GM21367 (cell line): ENCODE results near the gene IPO11.
"Not testable (repeated sequence)": the region's sequence is repeated elsewhere in the genome, so short reads cannot be mapped to it uniquely, and the experiment has no call there.

ENCODE experiments used
- ATAC-seq: cut with Tn5 transposase; IDR thresholded peaks from one replicate; pipeline ENCODE4 v1.9.1; 2021; ENCODE audit not compliant: unreplicated experiment

Gene IPO11

GRCh38 chr5:62594364-62594984 is 181.9 kb downstream of the IPO11 start:
- no peak for ATAC-seq

- ATAC-seq: no peak
Measured at GRCh38 chr5:62596096-62596495, 183.5 kb downstream of the IPO11 start.

DNA sequence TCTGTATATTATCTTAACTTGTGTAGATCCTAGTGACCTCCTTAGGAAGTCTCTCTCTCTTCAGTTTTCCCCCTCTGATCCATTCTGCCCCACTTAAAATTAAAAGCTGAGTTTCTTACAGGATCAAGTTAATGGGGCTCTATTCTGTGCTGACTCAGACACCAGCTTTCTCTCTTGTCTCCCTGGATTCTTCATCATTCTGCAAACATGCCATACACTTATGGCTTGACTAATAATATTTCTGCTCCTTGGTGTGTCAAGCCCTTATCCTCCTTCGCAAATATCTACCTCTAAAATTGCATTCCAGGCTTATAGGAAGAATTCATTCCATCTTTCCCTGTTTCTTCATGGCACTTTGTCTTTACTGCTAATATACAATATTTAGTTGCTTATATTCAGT is 184.1 kb downstream of the IPO11 start:
- ATAC-seq: no peak

DNA sequence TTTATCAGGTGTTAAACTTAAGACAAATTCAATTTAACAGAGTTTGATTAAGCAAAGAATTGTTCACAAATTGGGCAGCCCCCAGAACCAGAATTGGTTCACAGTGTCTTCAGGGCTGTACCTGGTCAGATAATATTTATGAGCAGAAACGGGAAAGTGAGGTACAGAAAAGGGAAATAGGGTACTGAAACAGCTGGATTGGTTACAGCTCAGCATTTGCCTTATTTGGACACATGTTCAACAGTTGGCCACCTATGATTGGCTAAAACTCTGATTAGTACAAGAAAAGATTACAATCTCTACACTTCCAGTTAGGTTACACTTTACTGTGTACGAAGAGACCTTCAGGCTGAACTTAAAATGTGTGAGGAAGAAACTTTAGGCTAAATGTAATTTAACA is 184.8 kb downstream of the IPO11 start:
- no peak for ATAC-seq

- no peak for ATAC-seq
Measured at GRCh38 chr5:62600560-62601252, 188.1 kb downstream of the IPO11 start.

- no peak for ATAC-seq
Measured at GRCh38 chr5:62603934-62604333, 191.4 kb downstream of the IPO11 start.

DNA sequence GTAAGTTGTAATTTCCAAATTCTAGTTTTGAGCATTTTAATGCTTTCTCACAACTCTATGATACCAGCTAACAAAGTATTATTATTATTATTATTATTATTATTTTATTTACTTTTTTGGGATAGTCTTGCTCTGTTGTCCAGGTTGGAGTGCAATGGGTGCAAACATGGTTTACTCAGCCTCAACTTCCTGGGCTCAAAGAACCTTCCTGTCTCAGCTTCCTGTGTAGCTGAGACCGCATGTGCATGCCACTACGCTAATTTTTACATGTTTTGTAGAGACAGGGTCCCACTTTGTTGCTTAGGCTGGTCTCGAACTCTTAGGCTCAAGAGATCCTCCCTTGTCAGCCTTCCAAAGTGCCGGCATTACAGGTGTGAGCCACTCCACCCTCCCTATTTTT is 193.1 kb downstream of the IPO11 start:
- ATAC-seq: no peak

GRCh38 chr5:62606878-62607277 is 194.3 kb downstream of the IPO11 start:
- ATAC-seq: no peak

GRCh38 chr5:62607615-62608014 is 195.1 kb downstream of the IPO11 start:
- ATAC-seq: no peak

- ATAC-seq: no peak
Measured at GRCh38 chr5:62608529-62609511, 196.3 kb downstream of the IPO11 start.

DNA sequence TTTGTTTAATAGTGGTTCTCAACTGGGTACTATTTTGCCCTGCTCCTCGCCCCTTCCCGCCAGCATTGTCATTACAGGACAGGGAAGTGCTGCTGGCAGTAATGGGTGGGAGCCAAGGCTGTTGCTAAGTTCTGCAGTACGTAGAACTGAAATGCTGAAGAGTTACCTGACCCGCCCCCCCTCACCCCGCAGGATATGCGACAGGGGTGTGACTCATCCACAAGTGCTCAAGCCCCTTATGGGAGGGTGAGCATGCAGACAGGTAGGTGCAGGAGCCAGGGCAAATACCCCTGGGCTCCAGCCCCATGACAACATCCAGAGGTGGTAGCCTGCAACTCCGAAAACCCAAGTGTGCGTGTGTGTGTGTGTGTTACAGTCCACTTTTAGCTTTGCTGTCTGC is 201.8 kb downstream of the IPO11 start:
- ATAC-seq: no peak

GRCh38 chr5:62616615-62617277 is 204.2 kb downstream of the IPO11 start:
- ATAC-seq: no peak

GRCh38 chr5:62617943-62618342 is 205.4 kb downstream of the IPO11 start:
- no peak for ATAC-seq

GRCh38 chr5:62620761-62621160 is 208.2 kb downstream of the IPO11 start:
- ATAC-seq: no peak

GRCh38 chr5:62621280-62621679 is 208.7 kb downstream of the IPO11 start:
- ATAC-seq: no peak

DNA sequence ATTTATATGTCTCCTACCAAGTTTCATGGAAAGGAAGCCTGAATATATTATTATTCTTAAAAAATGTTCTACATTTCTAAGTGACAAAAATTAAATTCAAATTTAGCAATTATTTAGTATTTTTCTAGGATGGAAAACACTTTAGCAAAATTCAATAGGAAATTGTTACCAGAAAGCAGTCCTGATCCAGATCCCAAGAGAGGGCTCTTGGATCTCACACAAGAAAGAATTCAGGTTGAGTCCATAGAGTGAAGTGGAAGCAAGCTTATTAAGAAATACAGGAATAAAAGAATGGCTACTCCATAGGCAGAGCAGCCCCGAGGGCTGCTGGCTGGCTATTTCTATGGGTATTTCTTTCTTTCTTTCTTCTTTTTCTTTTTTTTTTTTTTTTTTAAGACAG is 210.7 kb downstream of the IPO11 start:
- no peak for ATAC-seq

GRCh38 chr5:62624436-62624835 is 211.9 kb downstream of the IPO11 start:
- ATAC-seq: not testable (repeated sequence)

- no peak for ATAC-seq
Measured at GRCh38 chr5:62626534-62626933, 214.0 kb downstream of the IPO11 start.

GRCh38 chr5:62627121-62627520 is 214.6 kb downstream of the IPO11 start:
- ATAC-seq: no peak

GRCh38 chr5:62627901-62628300 is 215.3 kb downstream of the IPO11 start:
- ATAC-seq: no peak

DNA sequence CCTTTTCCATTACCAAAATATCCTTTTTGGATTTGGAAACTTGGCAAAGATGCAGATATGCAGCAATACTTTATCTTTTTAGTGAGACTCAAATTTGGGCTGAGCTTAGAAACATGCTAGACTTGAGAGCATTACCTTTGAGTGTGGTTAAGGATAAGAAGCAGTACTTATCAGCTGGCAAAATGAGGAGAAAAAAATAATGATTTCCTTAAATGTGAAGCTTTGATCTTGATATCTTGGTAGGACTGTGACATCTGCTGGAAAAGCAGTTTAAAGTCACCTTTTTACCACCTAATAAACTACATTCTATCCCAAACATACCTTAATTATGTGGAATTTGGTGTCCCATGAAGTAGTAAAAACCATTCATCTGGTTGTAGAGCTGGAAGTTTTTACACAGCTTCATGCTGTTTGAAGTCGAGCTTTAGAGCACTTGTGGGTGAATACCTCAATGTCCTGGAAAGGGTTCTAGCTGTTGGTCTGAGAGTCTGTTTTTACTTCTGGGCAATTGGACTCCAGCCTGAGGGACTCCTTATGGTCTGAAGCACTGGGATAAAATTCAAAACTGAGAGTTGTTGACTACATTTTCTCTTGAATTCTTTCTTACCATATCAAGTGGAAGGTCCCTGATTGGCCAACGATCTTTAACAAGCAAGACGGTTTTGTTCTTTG is 219.5 kb downstream of the IPO11 start:
- no peak for ATAC-seq
